Right lobe of liver (tissue), 4 donors: ENCODE data around the gene KRTAP2-2.

Experiments used
- CTCF ChIP-seq, 4 donors: fragments of 200-600 bp in 3 of 4; fragments of 450-650 bp in 1 of 4; IDR thresholded peaks; one replicate each; pipeline versions ENCODE4 v1.5.1 to v1.8.0; 2016 to 2022; ENCODE audit warnings: antibody characterized with exemption in 4 of 4, mild to moderate bottlenecking in 2 of 4
- POLR2A ChIP-seq: fragments of 450-650 bp; IDR thresholded peaks from one replicate; pipeline ENCODE4 v1.6.1; 2017; ENCODE audit warnings: antibody characterized with exemption, mild to moderate bottlenecking
- donor health status: DM: no; HTN: no; CAD: no.
- donor health status: DM: no; HTN: no; CAD: no.
- donor health status: DM: no; HTN: yes; CAD: no.

DNA sequence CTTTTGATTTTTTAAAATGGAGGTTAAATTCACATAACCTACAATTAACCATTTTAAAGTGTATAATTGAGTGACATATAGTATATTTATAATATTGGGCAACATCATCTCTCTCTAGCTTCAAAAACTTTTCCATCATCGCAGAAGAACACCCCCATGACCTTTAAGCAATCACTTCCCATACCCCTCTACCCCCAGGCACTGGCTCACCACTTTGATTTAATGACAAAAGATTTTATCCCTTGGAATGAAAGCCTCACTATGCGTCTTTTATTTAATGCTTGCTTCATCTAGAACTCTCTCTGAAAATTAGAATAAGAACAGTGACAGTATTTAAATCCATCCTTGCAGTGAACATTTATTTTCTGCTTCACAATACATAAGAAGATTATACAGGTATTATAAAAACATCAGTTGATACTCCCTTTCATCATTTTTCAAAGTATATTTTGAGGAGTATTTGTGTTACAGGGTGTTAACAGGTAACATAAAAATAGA lies 17.1 kb downstream of the KRTAP2-2 start:
- TF ChIP-seq CTCF (IDR thresholded peaks at IDR 0.05): no peak
- no peak for TF ChIP-seq POLR2A
